Sigmoid colon (tissue), 4 donors: ENCODE measurements around the gene SCAPER.

Source experiments
- EP300 ChIP-seq, 4 donors: sonication (generic); formaldehyde crosslinking; IDR thresholded peaks; one replicate each; pipeline ENCODE4 v1.6.1; 2017; ENCODE audit warnings: antibody characterized with exemption in 4 of 4
- POLR2A ChIP-seq, 2 donors: fragments of 450-650 bp; IDR thresholded peaks; one replicate each; pipeline ENCODE4 v1.6.1; 2016; ENCODE audit warnings: antibody characterized with exemption in 2 of 2, mild to moderate bottlenecking in 2 of 2, moderate library complexity in 2 of 2
- POLR2AphosphoS5 ChIP-seq, 4 donors: sonication (generic); formaldehyde crosslinking; IDR thresholded peaks; one replicate each; pipeline ENCODE4 v1.6.1; 2017; ENCODE audit warnings: antibody characterized with exemption in 4 of 4
- TF ChIP-seq, protein P1 (sequence below), 4 experiments: fragments of 450-650 bp in 3 of 4; fragments of 200-600 bp in 1 of 4; IDR thresholded peaks; one replicate each; pipeline ENCODE4 v1.5.1; 2016 to 2019; ENCODE audit warnings: antibody characterized with exemption in 4 of 4, mild to moderate bottlenecking in 3 of 4, moderate library complexity in 2 of 4

DNA sequence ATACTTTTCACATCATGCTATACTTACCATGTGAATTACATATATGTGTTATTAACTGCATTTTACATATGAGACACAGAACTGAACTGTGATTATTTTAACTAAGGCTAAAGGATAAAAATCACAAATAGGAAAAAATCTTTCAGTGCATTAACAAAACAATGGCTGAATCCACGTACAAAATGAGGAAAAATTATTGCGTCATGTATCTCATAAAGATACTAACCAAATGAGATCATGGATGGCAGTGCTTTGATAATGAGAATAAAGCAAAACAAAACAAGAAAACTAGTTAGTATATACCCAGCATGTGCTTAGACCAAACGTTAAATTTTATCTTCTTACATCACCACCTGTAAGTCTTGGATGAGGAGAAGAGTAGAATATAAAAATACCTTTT lies 66.0 kb downstream of the SCAPER start:
- TF ChIP-seq, protein P1, sequence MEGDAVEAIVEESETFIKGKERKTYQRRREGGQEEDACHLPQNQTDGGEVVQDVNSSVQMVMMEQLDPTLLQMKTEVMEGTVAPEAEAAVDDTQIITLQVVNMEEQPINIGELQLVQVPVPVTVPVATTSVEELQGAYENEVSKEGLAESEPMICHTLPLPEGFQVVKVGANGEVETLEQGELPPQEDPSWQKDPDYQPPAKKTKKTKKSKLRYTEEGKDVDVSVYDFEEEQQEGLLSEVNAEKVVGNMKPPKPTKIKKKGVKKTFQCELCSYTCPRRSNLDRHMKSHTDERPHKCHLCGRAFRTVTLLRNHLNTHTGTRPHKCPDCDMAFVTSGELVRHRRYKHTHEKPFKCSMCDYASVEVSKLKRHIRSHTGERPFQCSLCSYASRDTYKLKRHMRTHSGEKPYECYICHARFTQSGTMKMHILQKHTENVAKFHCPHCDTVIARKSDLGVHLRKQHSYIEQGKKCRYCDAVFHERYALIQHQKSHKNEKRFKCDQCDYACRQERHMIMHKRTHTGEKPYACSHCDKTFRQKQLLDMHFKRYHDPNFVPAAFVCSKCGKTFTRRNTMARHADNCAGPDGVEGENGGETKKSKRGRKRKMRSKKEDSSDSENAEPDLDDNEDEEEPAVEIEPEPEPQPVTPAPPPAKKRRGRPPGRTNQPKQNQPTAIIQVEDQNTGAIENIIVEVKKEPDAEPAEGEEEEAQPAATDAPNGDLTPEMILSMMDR (IDR thresholded peaks at IDR 0.05): no peak
- TF ChIP-seq EP300 (IDR thresholded peaks at IDR 0.05) (no peak), POLR2AphosphoS5 (IDR thresholded peaks at IDR 0.05) (no peak), POLR2A (IDR thresholded peaks at IDR 0.05) (no peak)
